Measurements from ENCODE around the gene TRABD2B.

DNA sequence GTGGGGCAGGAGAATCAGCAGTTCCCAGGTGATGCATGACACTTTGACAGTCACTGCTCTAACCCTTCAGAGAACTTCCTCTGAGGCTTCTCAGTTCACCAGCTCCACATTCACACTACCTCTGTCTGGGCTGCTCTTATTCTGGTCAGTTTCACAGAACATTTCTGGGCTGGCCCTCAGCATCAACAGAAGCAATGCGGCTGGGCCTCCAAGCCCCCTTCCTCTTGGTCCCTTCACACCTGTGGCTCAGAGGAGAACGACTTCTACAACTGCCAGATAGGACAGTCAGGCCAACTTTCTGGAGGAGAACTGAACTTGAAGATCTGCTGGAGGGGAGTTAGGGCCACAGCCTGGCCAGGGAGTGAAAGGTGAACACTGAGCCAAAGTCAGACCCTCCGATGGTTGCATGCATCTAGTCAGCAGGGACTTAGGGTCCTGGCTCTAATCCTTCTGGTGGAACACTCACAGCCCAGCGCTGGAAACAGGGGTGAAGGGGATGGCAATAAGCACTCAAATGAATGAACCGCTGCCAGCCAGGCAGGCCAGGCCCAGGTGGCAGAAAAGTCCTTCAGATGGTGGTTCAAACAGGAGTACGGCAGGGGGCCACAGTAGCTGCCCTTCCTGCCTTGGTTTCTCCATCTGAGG, 285.2 kb downstream of the TRABD2B start:
- TF ChIP-seq, protein P1, sequence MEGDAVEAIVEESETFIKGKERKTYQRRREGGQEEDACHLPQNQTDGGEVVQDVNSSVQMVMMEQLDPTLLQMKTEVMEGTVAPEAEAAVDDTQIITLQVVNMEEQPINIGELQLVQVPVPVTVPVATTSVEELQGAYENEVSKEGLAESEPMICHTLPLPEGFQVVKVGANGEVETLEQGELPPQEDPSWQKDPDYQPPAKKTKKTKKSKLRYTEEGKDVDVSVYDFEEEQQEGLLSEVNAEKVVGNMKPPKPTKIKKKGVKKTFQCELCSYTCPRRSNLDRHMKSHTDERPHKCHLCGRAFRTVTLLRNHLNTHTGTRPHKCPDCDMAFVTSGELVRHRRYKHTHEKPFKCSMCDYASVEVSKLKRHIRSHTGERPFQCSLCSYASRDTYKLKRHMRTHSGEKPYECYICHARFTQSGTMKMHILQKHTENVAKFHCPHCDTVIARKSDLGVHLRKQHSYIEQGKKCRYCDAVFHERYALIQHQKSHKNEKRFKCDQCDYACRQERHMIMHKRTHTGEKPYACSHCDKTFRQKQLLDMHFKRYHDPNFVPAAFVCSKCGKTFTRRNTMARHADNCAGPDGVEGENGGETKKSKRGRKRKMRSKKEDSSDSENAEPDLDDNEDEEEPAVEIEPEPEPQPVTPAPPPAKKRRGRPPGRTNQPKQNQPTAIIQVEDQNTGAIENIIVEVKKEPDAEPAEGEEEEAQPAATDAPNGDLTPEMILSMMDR (IDR thresholded peaks at IDR 0.05; ENCODE audit: poor library complexity), result no peak
- TF ChIP-seq EZH2phosphoT487 (IDR thresholded peaks at IDR 0.05; ENCODE audit: low read depth, severe bottlenecking, unreplicated experiment) (no peak), EZH2 (IDR thresholded peaks at IDR 0.05; ENCODE audit: borderline replicate concordance) (no peak)

Data from hepatocyte (in vitro differentiated cells).